Renal cortical epithelial cell (primary cell): Measurements from ENCODE around the gene TACR1. TPM values are rescaled to one million over a fixed set of nuclear protein-coding genes. Genes with fewer than 3 reads are reported as not detected.

ENCODE experiments used
- DNase-seq: peaks from one replicate; pipeline ENCODE4 v3.0.0-alpha.2; 2011; ENCODE audit warnings: low read depth
- total RNA-seq: library from RNA; depleted of rRNA; stranded (reverse); fragments of >200 nt; gene quantifications from 2 replicates; pipeline ENCODE4 v1.2.3, GENCODE V29; 2014

The TACR1 gene
- total RNA-seq, 1 donor from 2014 or later: 0.10 TPM

- DNase-seq: peak; percentile 81
Observed at GRCh38 chr2:75146606-75147332, 52.6 kb downstream of the TACR1 start.

- peak; percentile 13 for DNase-seq
Observed at GRCh38 chr2:75146221-75146605, 53.1 kb downstream of the TACR1 start.

GRCh38 chr2:75142081-75142480 lies 57.2 kb downstream of the TACR1 start:
- no peak for DNase-seq

GRCh38 chr2:75140288-75140687 lies 59.0 kb downstream of the TACR1 start:
- DNase-seq: no peak

GRCh38 chr2:75139171-75139570 lies 60.1 kb downstream of the TACR1 start:
- no peak for DNase-seq

GRCh38 chr2:75138528-75138927 lies 60.8 kb downstream of the TACR1 start:
- no peak for DNase-seq

- no peak for DNase-seq
Observed at GRCh38 chr2:75135776-75136400, 63.4 kb downstream of the TACR1 start.

- no peak for DNase-seq
Observed at GRCh38 chr2:75134860-75135259, 64.5 kb downstream of the TACR1 start.

- DNase-seq: no peak
Observed at GRCh38 chr2:75133621-75134570, 65.4 kb downstream of the TACR1 start.

- no peak for DNase-seq
Observed at GRCh38 chr2:75130171-75130570, 69.1 kb downstream of the TACR1 start.

GRCh38 chr2:75123876-75124275 lies 75.4 kb downstream of the TACR1 start:
- DNase-seq: no peak

GRCh38 chr2:75113231-75113869 lies 86.0 kb downstream of the TACR1 start:
- DNase-seq: no peak

GRCh38 chr2:75108937-75109482 lies 90.3 kb downstream of the TACR1 start:
- DNase-seq: no peak

GRCh38 chr2:75102011-75102410 lies 97.3 kb downstream of the TACR1 start:
- DNase-seq: no peak

- no peak for DNase-seq
Observed at GRCh38 chr2:75100801-75101151, 98.5 kb downstream of the TACR1 start.

- peak; percentile 80 for DNase-seq
Observed at GRCh38 chr2:75100011-75100800, 99.1 kb downstream of the TACR1 start.

GRCh38 chr2:75099521-75099922 lies 99.8 kb downstream of the TACR1 start:
- DNase-seq: no peak

- DNase-seq: peak; percentile 36
Observed at GRCh38 chr2:75098856-75099255, 100.5 kb downstream of the TACR1 start.

- DNase-seq: no peak
Observed at GRCh38 chr2:75097831-75098230, 101.5 kb downstream of the TACR1 start.

GRCh38 chr2:75094405-75094804 lies 104.9 kb downstream of the TACR1 start:
- no peak for DNase-seq
